H9 (cell line): Measurements from ENCODE around the gene SLC29A1. TPM values are rescaled to one million over a fixed set of nuclear protein-coding genes. Genes with fewer than 3 reads are reported as not detected.
"Not testable (repeated sequence)": the region's sequence is repeated elsewhere in the genome, so short reads cannot be mapped to it uniquely, and the experiment has no call there.

ENCODE experiments used
- DNase-seq: peaks from one replicate; pipeline ENCODE4 v3.0.0-alpha.2; 2017
- H2AFZ ChIP-seq: one replicate; pipeline ENCODE4 v1.6.1; 2013; ENCODE audit warnings: mild to moderate bottlenecking, low read length, control low read depth, moderate library complexity
- H2AK5ac ChIP-seq: 2 replicates; pipeline ENCODE4 v1.6.1; 2013; ENCODE audit warnings: low read length, control low read depth, mixed read lengths; ENCODE audit not compliant: insufficient read length
- H2BK120ac ChIP-seq: one replicate; pipeline ENCODE4 v1.6.1; 2013; ENCODE audit warnings: low read depth, mild to moderate bottlenecking, low read length, control low read depth, inconsistent platforms; ENCODE audit not compliant: poor library complexity, severe bottlenecking
- H2BK12ac ChIP-seq: 2 replicates; pipeline ENCODE4 v1.6.1; 2013; ENCODE audit warnings: low read length, control low read depth, mixed read lengths, low read depth; ENCODE audit not compliant: insufficient read length
- H2BK15ac ChIP-seq: 2 replicates; pipeline ENCODE4 v1.6.1; 2013; ENCODE audit warnings: low read depth, low read length, control low read depth
- H2BK20ac ChIP-seq: one replicate; pipeline ENCODE4 v1.6.1; 2013; ENCODE audit warnings: low read depth, mild to moderate bottlenecking, low read length, control low read depth, inconsistent platforms; ENCODE audit not compliant: poor library complexity, severe bottlenecking
- H2BK5ac ChIP-seq: 2 replicates; pipeline ENCODE4 v1.6.1; 2013; ENCODE audit warnings: low read length, control low read depth, mixed read lengths; ENCODE audit not compliant: insufficient read length
- H3K14ac ChIP-seq: 2 replicates; pipeline ENCODE4 v1.6.1; 2013; ENCODE audit warnings: low read length, control low read depth; ENCODE audit not compliant: insufficient read depth
- H3K18ac ChIP-seq: 2 replicates; pipeline ENCODE4 v1.6.1; 2013; ENCODE audit warnings: low read depth, mild to moderate bottlenecking, mixed read lengths, low read length, control low read depth; ENCODE audit not compliant: insufficient read length
- H3K23ac ChIP-seq: 2 replicates; pipeline ENCODE4 v1.6.1; 2013; ENCODE audit warnings: low read length, control low read depth, mixed read lengths, low read depth; ENCODE audit not compliant: insufficient read length
- H3K23me2 ChIP-seq: 2 replicates; pipeline ENCODE4 v1.6.1; 2013; ENCODE audit warnings: low read depth, mild to moderate bottlenecking, mixed read lengths, low read length, control low read depth; ENCODE audit not compliant: insufficient read length, poor library complexity, severe bottlenecking
- H3K27ac ChIP-seq: 2 replicates; pipeline ENCODE4 v1.5.1; 2013; ENCODE audit warnings: low read length, control low read depth, mixed read lengths, low read depth; ENCODE audit not compliant: insufficient read length
- H3K27me3 ChIP-seq: 2 replicates; pipeline ENCODE4 v1.6.1; 2013; ENCODE audit warnings: low read length, control low read depth, inconsistent platforms; ENCODE audit not compliant: insufficient read depth
- H3K4ac ChIP-seq: 2 replicates; pipeline ENCODE4 v1.6.1; 2013; ENCODE audit warnings: low read depth, mild to moderate bottlenecking, control low read depth, inconsistent platforms, low read length, moderate library complexity
- H3K4me1 ChIP-seq: 2 replicates; pipeline ENCODE4 v1.6.1; 2013; ENCODE audit warnings: low read length, control low read depth, inconsistent platforms; ENCODE audit not compliant: insufficient read depth
- H3K4me2 ChIP-seq: 2 replicates; pipeline ENCODE4 v1.6.1; 2013; ENCODE audit warnings: low read length, control low read depth, mixed read lengths; ENCODE audit not compliant: insufficient read length, insufficient read depth
- H3K56ac ChIP-seq: 2 replicates; pipeline ENCODE4 v1.6.1; 2013; ENCODE audit warnings: low read depth, mild to moderate bottlenecking, mixed read lengths, low read length, control low read depth; ENCODE audit not compliant: insufficient read length
- H3K79me1 ChIP-seq: 2 replicates; pipeline ENCODE4 v1.6.1; 2013; ENCODE audit warnings: low read depth, mild to moderate bottlenecking, moderate library complexity, low read length, control low read depth, inconsistent platforms; ENCODE audit not compliant: insufficient read depth, poor library complexity, severe bottlenecking
- H3K79me2 ChIP-seq: 2 replicates; pipeline ENCODE4 v1.6.1; 2013; ENCODE audit warnings: low read length, control low read depth, inconsistent platforms; ENCODE audit not compliant: insufficient read depth
- H3K9ac ChIP-seq: 2 replicates; pipeline ENCODE4 v1.6.1; 2013; ENCODE audit warnings: low read length, control low read depth, mixed read lengths; ENCODE audit not compliant: insufficient read length; ENCODE audit errors: extremely low read depth
- H3K9me3 ChIP-seq: one replicate; pipeline ENCODE4 v1.6.1; 2013; ENCODE audit warnings: low read depth, low read length, inconsistent platforms; ENCODE audit not compliant: control insufficient read depth
- H3T11ph ChIP-seq: one replicate; pipeline ENCODE4 v1.6.1; 2013; ENCODE audit warnings: mild to moderate bottlenecking, low read length, control low read depth, inconsistent platforms
- H4K20me1 ChIP-seq: one replicate; pipeline ENCODE4 v1.6.1; 2013; ENCODE audit not compliant: control insufficient read depth, insufficient read length, insufficient read depth
- H4K5ac ChIP-seq: 2 replicates; pipeline ENCODE4 v1.6.1; 2013; ENCODE audit warnings: low read depth, mild to moderate bottlenecking, mixed read lengths, low read length, control low read depth; ENCODE audit not compliant: insufficient read length
- H4K8ac ChIP-seq: replicated peaks from 2 replicates; pipeline ENCODE4 v1.6.1; 2013; ENCODE audit warnings: low read length, control low read depth, mixed read lengths, low read depth; ENCODE audit not compliant: insufficient read length
- H4K91ac ChIP-seq: 2 replicates; pipeline ENCODE4 v1.6.1; 2013; ENCODE audit warnings: low read depth, mild to moderate bottlenecking, moderate library complexity, mixed read lengths, low read length, control low read depth; ENCODE audit not compliant: insufficient read length
- H3K27ac Mint-ChIP-seq, 3 experiments: 2 replicates in 2 of 3; 3 replicates in 1 of 3; pipeline ENCODE4 v1.8.0; 2020 to 2021; ENCODE audit warnings: mixed read lengths in 3 of 3, mild to moderate bottlenecking in 1 of 3, moderate library complexity in 1 of 3
- H3K27me3 Mint-ChIP-seq: 2 replicates; pipeline ENCODE4 v1.8.0; 2021; ENCODE audit warnings: low read depth, mild to moderate bottlenecking, moderate library complexity, mixed read lengths
- H3K36me3 Mint-ChIP-seq, 3 experiments: 2 replicates in 2 of 3; 3 replicates in 1 of 3; pipeline ENCODE4 v1.8.0; 2020 to 2021; ENCODE audit warnings: low read depth in 3 of 3, mixed read lengths in 3 of 3; ENCODE audit not compliant: insufficient read depth in 1 of 3
- H3K4me1 Mint-ChIP-seq, 2 experiments: 2 replicates each; pipeline ENCODE4 v1.8.0; 2020; ENCODE audit warnings: mixed read lengths in 2 of 2
- H3K4me3 Mint-ChIP-seq, 2 experiments: 2 replicates in 1 of 2; 3 replicates in 1 of 2; pipeline ENCODE4 v1.8.0; 2020 to 2021; ENCODE audit warnings: mild to moderate bottlenecking in 2 of 2, mixed read lengths in 2 of 2, moderate library complexity in 1 of 2
- H3K9me3 Mint-ChIP-seq, 2 experiments: 2 replicates in 1 of 2; 3 replicates in 1 of 2; pipeline ENCODE4 v1.8.0; 2020; ENCODE audit warnings: mild to moderate bottlenecking in 2 of 2, mixed read lengths in 2 of 2, moderate library complexity in 1 of 2
- WGBS: extraction: QIAGEN DNeasy Blood & Tissue Kit; methylation state at CpG from one replicate; pipeline ENCODE4 v1.1.7; 2013; ENCODE audit warnings: missing lambda C conversion rate, low lambda C conversion rate, mixed read lengths; ENCODE audit not compliant: insufficient read length; ENCODE audit errors: extremely low coverage; 5-methylcytosine and 5-hydroxymethylcytosine counted together
- total RNA-seq: library from RNA; stranded (reverse); gene quantifications from 2 replicates; pipeline ENCODE4 v1.2.1, GENCODE V29; 2021
- TF ChIP-seq, protein P1 (sequence below): fragments of 200-600 bp; sonication (generic); conservative IDR thresholded peaks from 3 replicates; pipeline ENCODE4 v1.8.0; 2021; ENCODE audit warnings: antibody characterized with exemption, mild to moderate bottlenecking

SLC29A1 gene
- total RNA-seq, 1 experiment from 2014 or later, result 124 TPM

DNA sequence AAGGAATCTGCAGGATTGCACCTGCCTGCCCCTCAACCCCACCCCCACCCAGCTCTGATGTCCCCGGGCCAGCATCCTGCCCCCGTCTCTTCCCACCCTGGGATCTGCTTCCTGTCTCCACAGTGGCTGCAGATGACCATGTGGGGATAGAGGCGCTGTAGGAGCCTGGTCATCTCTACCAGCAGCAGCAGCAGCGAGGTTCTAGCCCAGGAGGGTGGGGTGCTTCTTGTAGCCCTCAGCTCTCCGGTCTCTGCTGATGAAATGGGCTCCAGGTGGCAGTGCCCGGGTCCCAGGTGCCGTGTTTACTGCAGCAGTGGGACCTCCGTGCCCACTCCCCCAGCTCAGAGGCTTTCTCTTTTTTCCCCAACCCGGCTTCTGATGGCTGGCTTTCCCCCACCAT is 39.6 kb upstream of the SLC29A1 start:
- Mint-ChIP-seq H3K4me1 (peaks cover 19 to 27% of the 10 kb centered on the region in 2 experiments), H3K4me3 (no peak overlapping the region)

DNA sequence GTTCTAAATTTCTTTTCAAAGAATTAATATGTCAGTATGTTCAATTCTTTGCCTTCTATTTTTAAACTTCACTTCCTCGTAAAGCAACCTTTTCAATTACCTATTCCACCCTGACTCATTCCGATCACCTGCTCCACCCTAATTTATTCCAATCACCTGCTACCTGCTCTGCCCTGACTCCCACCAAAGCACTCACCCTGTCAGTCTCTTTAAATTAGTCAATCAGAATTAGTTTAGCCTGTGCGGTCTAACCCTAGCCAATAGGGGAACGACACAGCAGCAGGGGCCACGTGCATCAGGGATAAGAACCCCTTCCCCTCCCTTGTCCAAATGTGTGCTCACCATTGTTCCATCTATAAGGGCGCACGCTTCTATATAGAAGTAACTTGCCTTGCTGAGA is 38.0 kb upstream of the SLC29A1 start:
- H3K18ac ChIP-seq, H3K9me3 ChIP-seq, H3K27ac ChIP-seq, H4K8ac ChIP-seq, H3K4ac ChIP-seq, H4K5ac ChIP-seq, H3K4me1 ChIP-seq, H3K4me2 ChIP-seq, H3T11ph ChIP-seq, H2BK20ac ChIP-seq, H3K79me2 ChIP-seq, H3K27ac Mint-ChIP-seq, H3K56ac ChIP-seq, H3K79me1 ChIP-seq, H2AK5ac ChIP-seq, H4K91ac ChIP-seq, H2BK15ac ChIP-seq, H3K14ac ChIP-seq, H3K27me3 ChIP-seq, H3K23me2 ChIP-seq, H3K9me3 Mint-ChIP-seq, H3K9ac ChIP-seq, DNase-seq, H3K27me3 Mint-ChIP-seq, H3K36me3 Mint-ChIP-seq, H4K20me1 ChIP-seq, H3K23ac ChIP-seq, H2BK5ac ChIP-seq, H2BK120ac ChIP-seq, H2AFZ ChIP-seq, H2BK12ac ChIP-seq: not testable (repeated sequence)
- H3K4me1 Mint-ChIP-seq, result peaks cover 19 to 27% of the 10 kb centered on the region in 2 experiments
- peak overlapping the region in 1 of 2 experiments; percentile 13; a peak in 1 of 5 replicates for H3K4me3 Mint-ChIP-seq
- WGBS, result no CpG with 5 or more reads among the region's 7 CpGs

More for the DNA sequence above, 39.6 kb upstream of the SLC29A1 start:
- H2BK120ac ChIP-seq, result no peak overlapping the region
- H2AK5ac ChIP-seq, result no peak overlapping the region
- H3K23me2 ChIP-seq, result no peaks in the 10 kb centered on the region
- no peaks in the 10 kb centered on the region for H3K36me3 Mint-ChIP-seq
- no peak overlapping the region for H4K5ac ChIP-seq
- no peak overlapping the region for H3K56ac ChIP-seq
- TF ChIP-seq, protein P1, sequence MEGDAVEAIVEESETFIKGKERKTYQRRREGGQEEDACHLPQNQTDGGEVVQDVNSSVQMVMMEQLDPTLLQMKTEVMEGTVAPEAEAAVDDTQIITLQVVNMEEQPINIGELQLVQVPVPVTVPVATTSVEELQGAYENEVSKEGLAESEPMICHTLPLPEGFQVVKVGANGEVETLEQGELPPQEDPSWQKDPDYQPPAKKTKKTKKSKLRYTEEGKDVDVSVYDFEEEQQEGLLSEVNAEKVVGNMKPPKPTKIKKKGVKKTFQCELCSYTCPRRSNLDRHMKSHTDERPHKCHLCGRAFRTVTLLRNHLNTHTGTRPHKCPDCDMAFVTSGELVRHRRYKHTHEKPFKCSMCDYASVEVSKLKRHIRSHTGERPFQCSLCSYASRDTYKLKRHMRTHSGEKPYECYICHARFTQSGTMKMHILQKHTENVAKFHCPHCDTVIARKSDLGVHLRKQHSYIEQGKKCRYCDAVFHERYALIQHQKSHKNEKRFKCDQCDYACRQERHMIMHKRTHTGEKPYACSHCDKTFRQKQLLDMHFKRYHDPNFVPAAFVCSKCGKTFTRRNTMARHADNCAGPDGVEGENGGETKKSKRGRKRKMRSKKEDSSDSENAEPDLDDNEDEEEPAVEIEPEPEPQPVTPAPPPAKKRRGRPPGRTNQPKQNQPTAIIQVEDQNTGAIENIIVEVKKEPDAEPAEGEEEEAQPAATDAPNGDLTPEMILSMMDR, result no peak
- no peaks in the 10 kb centered on the region for H4K20me1 ChIP-seq
- no peak for DNase-seq
- no peak overlapping the region for H3K27ac Mint-ChIP-seq
- H3K23ac ChIP-seq, result no peak overlapping the region
- H3K27me3 Mint-ChIP-seq, result peaks cover 4% of the 10 kb centered on the region
- no peak overlapping the region for H3T11ph ChIP-seq
- WGBS, result no CpG with 5 or more reads among the region's 9 CpGs
- H3K4me2 ChIP-seq, result no peak overlapping the region
- no peak overlapping the region for H4K8ac ChIP-seq
- H3K14ac ChIP-seq, result no peak overlapping the region; the same call in 1 of the 2 replicates
- H3K9ac ChIP-seq, result no peak overlapping the region
- H2BK15ac ChIP-seq, result no peak overlapping the region
- H2AFZ ChIP-seq, result no peak overlapping the region
- no peak overlapping the region for H3K4ac ChIP-seq
- H3K9me3 ChIP-seq, result no peaks in the 10 kb centered on the region
- no peak overlapping the region for H2BK5ac ChIP-seq
- H3K18ac ChIP-seq, result no peak overlapping the region
- no peak overlapping the region for H2BK12ac ChIP-seq
- H3K27ac ChIP-seq, result no peak overlapping the region
- H2BK20ac ChIP-seq, result no peak overlapping the region
- peaks cover 8% of the 10 kb centered on the region; the same call in 1 of the 2 replicates for H3K4me1 ChIP-seq
- H3K79me2 ChIP-seq, result no peaks in the 10 kb centered on the region
- no peaks in the 10 kb centered on the region for H3K9me3 Mint-ChIP-seq
- no peaks in the 10 kb centered on the region for H3K27me3 ChIP-seq
- no peak overlapping the region for H4K91ac ChIP-seq
- no peaks in the 10 kb centered on the region for H3K79me1 ChIP-seq
